GM12878 (cell line): ENCODE data around the gene LONRF3. TPM values are rescaled to one million over a fixed set of nuclear protein-coding genes. Genes with fewer than 3 reads are reported as not detected.

Experiments
- ATAC-seq: fragments of 200-7000 bp; cut with Tn5 transposase; 3 replicates; pipeline ENCODE4 v1.9.1; 2020; ENCODE audit warnings: mild to moderate bottlenecking, moderate library complexity
- BruUV-seq: library from RNA; stranded (reverse); fragments of 400-500 nt; replicated peaks from 2 replicates; lab custom pipeline; 2021; lab: Mats Ljungman, UMichigan
- CTCF ChIA-PET: fragments of 300-600 bp; sonication (Branson Sonifier 250); formaldehyde crosslinking; extraction: SDS; loops from one replicate; lab custom pipeline; 2021; ENCODE audit warnings: inconsistent platforms; lab: Yijun Ruan, JAX
- POLR2A ChIA-PET: fragments of 350-600 bp; formaldehyde crosslinking; extraction: SDS; loops from one replicate; lab custom pipeline; 2021; ENCODE audit warnings: inconsistent platforms; lab: Charles Lee
- RAD21 ChIA-PET: fragments of 300-600 bp; sonication (Branson Sonifier 250); formaldehyde crosslinking; loops from one replicate; lab custom pipeline; 2023; ENCODE audit warnings: antibody characterized with exemption; ENCODE audit not compliant: unreplicated experiment; lab: Charles Lee
- SMC1A ChIA-PET: fragments of 300-600 bp; sonication (Branson Sonifier 250); formaldehyde crosslinking; loops from one replicate; lab custom pipeline; 2023; ENCODE audit not compliant: unreplicated experiment, uncharacterized antibody; lab: Charles Lee
- DNase-seq: peaks from one replicate; pipeline ENCODE4 v3.0.0-alpha.2; 2011; ENCODE audit warnings: low read depth, low spot score
- FAIRE-seq: peaks from 3 replicates; lab custom pipeline; 2011; peaks lifted over from hg19 to GRCh38; lab: Jason Lieb, UNC
- H2AFZ ChIP-seq: 2 replicates; pipeline ENCODE4 v1.6.0; 2011; ENCODE audit warnings: low read depth, low read length, control low read depth; ENCODE audit not compliant: control insufficient read depth
- H3K27ac ChIP-seq: 2 replicates; pipeline ENCODE4 v1.5.1; 2011; ENCODE audit warnings: control low read depth; ENCODE audit not compliant: control insufficient read depth, insufficient read depth
- H3K27me3 ChIP-seq, 2 experiments: replicated peaks in 1 of 2; 2 replicates each; pipeline versions ENCODE4 v1.6.0 to v1.6.1; 2011; ENCODE audit warnings: low read length in 1 of 2; ENCODE audit not compliant: control insufficient read depth in 2 of 2, insufficient read depth in 2 of 2
- H3K36me3 ChIP-seq, 2 experiments: 2 replicates each; pipeline ENCODE4 v1.5.1; 2011; ENCODE audit warnings: low read length in 1 of 2; ENCODE audit not compliant: control insufficient read depth in 2 of 2, insufficient read depth in 2 of 2
- H3K4me1 ChIP-seq: 2 replicates; pipeline ENCODE4 v1.6.1; 2011; ENCODE audit warnings: mild to moderate bottlenecking, low read length, moderate library complexity, mixed read lengths; ENCODE audit not compliant: control insufficient read depth, insufficient read depth
- H3K4me2 ChIP-seq: 2 replicates; pipeline ENCODE4 v1.6.0; 2011; ENCODE audit warnings: control low read depth; ENCODE audit not compliant: control insufficient read depth, insufficient read depth
- H3K4me3 ChIP-seq: fragments of 200-600 bp; sonication (generic); 2 replicates; pipeline ENCODE4 v1.5.1; 2016
- H3K79me2 ChIP-seq: 2 replicates; pipeline ENCODE4 v1.6.0; 2011; ENCODE audit warnings: low read length; ENCODE audit not compliant: control insufficient read depth, insufficient read depth
- H3K9ac ChIP-seq: 2 replicates; pipeline ENCODE4 v1.8.0; 2011; ENCODE audit warnings: low read length, control low read depth, mixed read lengths; ENCODE audit not compliant: control insufficient read depth, insufficient read depth
- H3K9me3 ChIP-seq: replicated peaks from 3 replicates; pipeline ENCODE4 v1.5.1; 2011; ENCODE audit warnings: mild to moderate bottlenecking, low read length; ENCODE audit not compliant: control insufficient read depth, insufficient read depth
- H4K20me1 ChIP-seq: 2 replicates; pipeline ENCODE4 v1.6.0; 2011; ENCODE audit not compliant: control insufficient read depth, insufficient read depth
- EGR1 ChIP-seq, 2 experiments: IDR thresholded peaks; 1 replicate in 1 of 2; 2 replicates in 1 of 2; pipeline ENCODE4 v1.6.1; 2011 to 2012; ENCODE audit warnings: low read depth in 2 of 2, low read length in 2 of 2, borderline replicate concordance in 1 of 2, mild to moderate bottlenecking in 1 of 2, moderate library complexity in 1 of 2
- IRF5 ChIP-seq: fragments of 450-650 bp; IDR thresholded peaks from 2 replicates; pipeline ENCODE4 v1.6.1; 2017; ENCODE audit warnings: borderline replicate concordance
- JUNB ChIP-seq: IDR thresholded peaks from 2 replicates; pipeline ENCODE4 v1.6.1; 2016; ENCODE audit warnings: antibody characterized with exemption, mild to moderate bottlenecking
- MXI1 ChIP-seq: fragments of 150-350 bp; IDR thresholded peaks from 2 replicates; pipeline ENCODE4 v1.6.1; 2011; ENCODE audit warnings: low read depth, mild to moderate bottlenecking, inconsistent platforms, low read length, improper control_type of control experiment
- POLR2A ChIP-seq: IDR thresholded peaks from 2 replicates; pipeline ENCODE4 v1.6.1; 2011; ENCODE audit warnings: low read depth, mild to moderate bottlenecking, low read length
- SREBF2 ChIP-seq: IDR thresholded peaks from 2 replicates; pipeline ENCODE4 v1.6.1; 2012; ENCODE audit warnings: mild to moderate bottlenecking, low read length
- ZBED1 ChIP-seq: IDR thresholded peaks from 2 replicates; pipeline ENCODE4 v1.6.1; 2016; ENCODE audit warnings: borderline replicate concordance
- ZNF592 ChIP-seq: fragments of 450-650 bp; IDR thresholded peaks from 2 replicates; pipeline ENCODE4 v1.6.1; 2017; ENCODE audit warnings: mild to moderate bottlenecking, moderate library complexity
- ZZZ3 ChIP-seq: IDR thresholded peaks from 2 replicates; pipeline ENCODE4 v1.6.1; 2011; ENCODE audit warnings: low read depth; ENCODE audit not compliant: control insufficient read depth, insufficient read length
- WGBS: methylation state at CpG from one replicate; pipeline ENCODE4 v1.1.6; 2016; ENCODE audit warnings: low lambda C conversion rate; ENCODE audit not compliant: insufficient replicate concordance, insufficient coverage; ENCODE audit errors: missing lambda C conversion rate; 5-methylcytosine and 5-hydroxymethylcytosine counted together
- in situ Hi-C: fragments of 300-500 bp; cut with MboI; formaldehyde crosslinking; loops from 9 replicates; pipeline ENCODE4 v1.14.3; 2018; ENCODE audit warnings: mixed read lengths
- intact Hi-C: fragments of 100-400 bp; cut with micrococcal nuclease; formaldehyde crosslinking; loops from one replicate; pipeline ENCODE4 v1.14.2; 2022; ENCODE audit not compliant: unreplicated experiment
- polyA plus RNA-seq, 11 experiments: library from polyadenylated mRNA; depleted of rRNA in 4 of 11; unstranded in 6 of 11; stranded (reverse) in 5 of 11; fragments of >200 nt; fragmentation: Nextera tagmentation in 4 of 11; fragmentation: Illumina TruSeq in 1 of 11; extraction: Ambion mirVana in 4 of 11; extraction: Trizol in 1 of 11; gene quantifications; 1 replicate in 1 of 11; 2 replicates in 10 of 11; pipeline versions ENCODE4 v1.2.1 to v1.2.3, GENCODE V29; 2011 to 2016; ENCODE audit warnings: inconsistent platforms in 2 of 11, missing spikeins in 2 of 11, low read depth in 1 of 11
- total RNA-seq, 4 experiments: library from RNA; depleted of rRNA in 3 of 4; stranded (reverse); fragments of >200 nt in 3 of 4; fragmentation: Illumina TruSeq in 1 of 4; extraction: Trizol in 1 of 4; gene quantifications; 2 replicates each; pipeline versions ENCODE4 v1.2.1 to v1.2.3, GENCODE V29; 2013 to 2021
- TF ChIP-seq, protein P1 (sequence below): IDR thresholded peaks from 2 replicates; pipeline ENCODE4 v1.6.1; 2012; ENCODE audit warnings: low read depth, low read length, improper control_type of control experiment
- TF ChIP-seq, protein P2 (sequence below): IDR thresholded peaks from 2 replicates; pipeline ENCODE4 v1.6.1; 2011; ENCODE audit warnings: low read depth, mild to moderate bottlenecking, low read length, moderate library complexity, borderline replicate concordance; ENCODE audit errors: extremely low read depth

Gene LONRF3
- total and polyA plus RNA-seq, 10 of the 15 experiments (the other 5 are each of a cell fraction or from before 2014, with no cell fraction given) = 0.05 to 0.23 (median 0.09) TPM; not detected in 3

- no peaks in the 10 kb centered on the region for H3K36me3 ChIP-seq
- H3K9me3 ChIP-seq = no peaks in the 10 kb centered on the region
- no peaks in the 10 kb centered on the region for H3K79me2 ChIP-seq
- no peak overlapping the region for H3K27ac ChIP-seq
- H3K4me2 ChIP-seq = no peak overlapping the region
- in situ Hi-C loops = no loop called here
- ChIA-PET POLR2A (no interaction called here), SMC1A (interaction anchor here (1.2 to 1.5 kb wide), 3 partner anchors 8 to 161 kb away, joined by 3 to 6 read pairs (median 3); no protein-coding TSS in a partner anchor), CTCF (interaction anchor here (0.9 to 7.1 kb wide), 15 partner anchors 8 to 382 kb away, joined by 3 to 43 read pairs (median 5); no protein-coding TSS in a partner anchor), RAD21 (interaction anchor here (0.8 to 1.5 kb wide), 3 partner anchors 56 to 165 kb away, joined by 3 to 5 read pairs (median 4); no protein-coding TSS in a partner anchor)
- no peak overlapping the region for H3K9ac ChIP-seq
- TF ChIP-seq EGR1 (IDR thresholded peaks at IDR 0.05; ENCODE audit: borderline replicate concordance in 1 of 2, low read depth in 2 of 2, low read length in 2 of 2) (no peak), ZBED1 (no peak), JUNB (no peak), ZNF592 (no peak), ZZZ3 (no peak), SREBF2 (no peak), POLR2A (no peak), MXI1 (no peak), IRF5 (no peak)
- TF ChIP-seq, protein P1, sequence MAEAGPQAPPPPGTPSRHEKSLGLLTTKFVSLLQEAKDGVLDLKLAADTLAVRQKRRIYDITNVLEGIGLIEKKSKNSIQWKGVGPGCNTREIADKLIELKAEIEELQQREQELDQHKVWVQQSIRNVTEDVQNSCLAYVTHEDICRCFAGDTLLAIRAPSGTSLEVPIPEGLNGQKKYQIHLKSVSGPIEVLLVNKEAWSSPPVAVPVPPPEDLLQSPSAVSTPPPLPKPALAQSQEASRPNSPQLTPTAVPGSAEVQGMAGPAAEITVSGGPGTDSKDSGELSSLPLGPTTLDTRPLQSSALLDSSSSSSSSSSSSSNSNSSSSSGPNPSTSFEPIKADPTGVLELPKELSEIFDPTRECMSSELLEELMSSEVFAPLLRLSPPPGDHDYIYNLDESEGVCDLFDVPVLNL = no peak
- TF ChIP-seq, protein P2, sequence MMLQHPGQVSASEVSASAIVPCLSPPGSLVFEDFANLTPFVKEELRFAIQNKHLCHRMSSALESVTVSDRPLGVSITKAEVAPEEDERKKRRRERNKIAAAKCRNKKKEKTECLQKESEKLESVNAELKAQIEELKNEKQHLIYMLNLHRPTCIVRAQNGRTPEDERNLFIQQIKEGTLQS = no peak
- no peaks in the 10 kb centered on the region for H3K4me1 ChIP-seq
- no peak for DNase-seq
- no peak overlapping the region for H3K4me3 ChIP-seq
- intact Hi-C loops = no loop called here
- no peaks in the 10 kb centered on the region; a peak in 1 of 4 replicates for H3K27me3 ChIP-seq
- 12% methylated on average over 4 of the region's 4 CpGs for WGBS
- ATAC-seq = no peak
- H4K20me1 ChIP-seq = no peaks in the 10 kb centered on the region
- no peak for FAIRE-seq
- no TSS peak for BruUV-seq
- no peak overlapping the region for H2AFZ ChIP-seq
Measured at GRCh38 chrX:119009071-119009470, 34.7 kb downstream of the LONRF3 start.
